GM20431 (cell line): ENCODE results near the gene ASB16.

ENCODE experiments used
- in situ Hi-C: fragments of 300-500 bp; cut with MseI, MboI; formaldehyde crosslinking; loops from one replicate; pipeline ENCODE4 v1.15.0; 2020; ENCODE audit warnings: low sequenced_read_pairs; ENCODE audit not compliant: unreplicated experiment

ASB16 gene

DNA sequence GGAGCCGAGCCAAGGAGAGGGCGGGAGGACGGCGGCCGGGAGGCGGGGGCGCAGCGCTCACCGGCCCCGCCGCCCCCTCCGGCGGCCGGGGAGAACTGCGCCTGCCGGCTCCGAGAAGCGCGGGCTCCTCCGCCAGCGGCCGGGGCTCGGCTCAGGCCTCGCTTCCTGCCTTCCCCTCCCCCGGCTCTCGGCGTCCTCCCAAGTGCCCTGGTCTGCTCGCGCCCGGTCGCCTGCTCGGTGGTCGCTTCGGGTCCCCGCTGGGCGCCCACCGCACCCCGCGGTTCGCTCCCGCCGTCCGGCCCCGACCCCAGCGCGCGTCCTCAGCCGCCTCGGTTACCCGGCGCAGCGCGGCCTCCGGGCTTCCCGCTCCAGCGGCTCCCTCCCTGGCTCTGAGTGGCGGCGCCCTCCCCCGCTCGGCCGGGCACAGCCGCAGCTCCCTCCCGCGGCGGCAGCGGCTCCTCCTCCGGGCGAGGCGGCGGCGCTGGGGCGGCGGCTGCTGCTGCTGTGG is 48.7 kb downstream of the ASB16 start:
- in situ Hi-C loops: no loop called here

- in situ Hi-C loops: no loop called here
Observed at GRCh38 chr17:44219616-44220212, 49.2 kb downstream of the ASB16 start, which contains the start of gene UBTF. Gene UBTF (minus strand): TSS chr17:44219675. CDS start chr17:44218229, 1,446 bp downstream.

- in situ Hi-C loops: no loop called here
Observed at GRCh38 chr17:44220213-44221083, 49.9 kb downstream of the ASB16 start.

GRCh38 chr17:44221084-44221861 is 50.8 kb downstream of the ASB16 start:
- in situ Hi-C loops: no loop called here

DNA sequence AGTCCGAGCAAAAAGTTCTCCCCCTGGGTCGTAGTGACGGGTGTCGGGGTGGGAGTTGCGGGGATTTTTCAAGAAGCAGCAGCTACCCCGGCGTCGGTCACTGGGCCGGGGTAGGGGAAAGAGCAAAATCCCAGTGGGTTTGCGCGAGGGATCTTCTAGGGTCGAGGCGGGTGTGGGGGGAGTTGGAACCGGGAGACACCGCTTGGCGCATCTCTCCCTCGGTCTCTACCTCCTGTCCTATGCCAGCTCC is 51.3 kb downstream of the ASB16 start:
- in situ Hi-C loops: no loop called here

DNA sequence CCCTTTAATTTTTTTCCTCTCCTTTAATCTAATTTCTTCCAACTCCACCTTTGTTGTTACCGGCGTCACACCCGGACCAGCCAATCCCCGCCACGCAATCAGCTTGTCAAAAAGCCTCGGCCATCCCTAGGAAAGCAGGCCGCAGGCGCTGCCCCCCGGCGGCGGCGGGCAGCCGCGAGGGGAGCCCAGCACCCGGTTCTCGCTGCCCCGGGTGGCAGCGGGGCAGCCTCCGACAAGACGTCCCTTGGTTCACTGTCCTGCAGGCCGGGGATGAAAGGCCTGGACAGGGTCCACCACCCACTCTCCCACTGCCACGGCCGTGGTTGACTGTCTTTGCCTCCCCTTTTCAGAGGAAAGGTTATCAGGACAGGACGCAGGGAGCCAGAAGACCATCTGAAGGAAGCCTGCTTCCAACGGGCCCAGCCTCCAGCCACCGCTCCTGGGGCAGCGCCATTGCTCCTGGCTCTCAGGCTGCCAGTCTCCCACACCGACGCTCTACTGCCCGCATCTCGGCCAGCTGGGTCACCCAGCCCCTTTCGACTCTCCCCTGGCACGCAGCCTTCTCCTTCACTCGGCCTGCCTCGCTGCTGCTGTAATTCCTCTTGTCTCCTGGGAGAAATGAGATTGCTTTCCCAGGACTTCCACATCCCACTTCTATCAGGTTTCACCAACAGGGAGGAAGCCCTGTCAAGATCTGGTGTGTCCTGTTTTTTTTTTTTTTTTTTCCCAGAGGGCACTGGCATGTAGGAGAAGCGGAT is 51.8 kb downstream of the ASB16 start:
- in situ Hi-C loops: no loop called here

- in situ Hi-C loops: no loop called here
Observed at GRCh38 chr17:44223541-44224071, 53.1 kb downstream of the ASB16 start.
